A673 (cell line): ENCODE data around the gene ARAP2. TPM values are rescaled to one million over a fixed set of nuclear protein-coding genes. Genes with fewer than 3 reads are reported as not detected.

Experiments
- BruUV-seq: library from RNA; stranded (reverse); fragments of 400-500 nt; replicated peaks from 2 replicates; lab custom pipeline; 2021; lab: Mats Ljungman, UMichigan
- CTCF ChIA-PET: fragments of 300-600 bp; sonication (Branson Sonifier 250); formaldehyde crosslinking; loops from one replicate; lab custom pipeline; 2022; ENCODE audit warnings: antibody characterized with exemption; lab: Charles Lee
- POLR2A ChIA-PET: fragments of 300-600 bp; sonication (Branson Sonifier 250); formaldehyde crosslinking; loops from one replicate; lab custom pipeline; 2022; ENCODE audit warnings: antibody characterized with exemption; ENCODE audit not compliant: low non-redundant PET; lab: Charles Lee
- DNase-seq: peaks from one replicate; pipeline ENCODE4 v3.0.0-alpha.2; 2015; ENCODE audit warnings: low spot score
- H3K27ac ChIP-seq: fragments of 200-600 bp; sonication (generic); 2 replicates; pipeline ENCODE4 v1.5.1; 2016; ENCODE audit warnings: mixed run types, low read depth, mild to moderate bottlenecking, mixed read lengths, antibody characterized with exemption, low read length; ENCODE audit not compliant: poor library complexity, severe bottlenecking
- H3K27me3 ChIP-seq: fragments of 200-600 bp; sonication (generic); replicated peaks from 2 replicates; pipeline ENCODE4 v1.6.1; 2017; ENCODE audit warnings: mixed run types, low read depth, mild to moderate bottlenecking, mixed read lengths, antibody characterized with exemption, low read length; ENCODE audit not compliant: insufficient read depth, poor library complexity
- H3K36me3 ChIP-seq: fragments of 200-600 bp; sonication (generic); 2 replicates; pipeline ENCODE4 v1.6.1; 2016; ENCODE audit warnings: mixed run types, mild to moderate bottlenecking, mixed read lengths, antibody characterized with exemption, low read length; ENCODE audit not compliant: insufficient read depth, poor library complexity, severe bottlenecking
- H3K4me1 ChIP-seq: fragments of 200-600 bp; sonication (generic); 2 replicates; pipeline ENCODE4 v1.6.1; 2017; ENCODE audit warnings: mixed run types, mild to moderate bottlenecking, mixed read lengths, antibody characterized with exemption, low read length; ENCODE audit not compliant: insufficient read depth, poor library complexity, severe bottlenecking
- H3K4me3 ChIP-seq: fragments of 200-600 bp; sonication (generic); 2 replicates; pipeline ENCODE4 v1.5.1; 2016; ENCODE audit warnings: low read depth, mixed run types, mild to moderate bottlenecking, mixed read lengths, low read length; ENCODE audit not compliant: poor library complexity, severe bottlenecking
- H3K9me3 ChIP-seq: fragments of 200-600 bp; sonication (generic); 2 replicates; pipeline ENCODE4 v1.6.1; 2016; ENCODE audit warnings: mixed run types, low read depth, mild to moderate bottlenecking, mixed read lengths, antibody characterized with exemption, low read length; ENCODE audit not compliant: poor library complexity, severe bottlenecking
- EZH2 ChIP-seq: fragments of 200-600 bp; sonication (generic); IDR thresholded peaks from 2 replicates; pipeline ENCODE4 v1.6.1; 2017; ENCODE audit warnings: borderline replicate concordance, low read depth, mild to moderate bottlenecking, mixed read lengths, antibody characterized with exemption, low read length; ENCODE audit not compliant: poor library complexity, severe bottlenecking
- intact Hi-C: fragments of 100-400 bp; cut with micrococcal nuclease; formaldehyde crosslinking; loops from one replicate; pipeline ENCODE4 v1.10.0; 2022; ENCODE audit not compliant: unreplicated experiment
- total RNA-seq: library from RNA; stranded (reverse); gene quantifications from 2 replicates; pipeline ENCODE4 v1.2.3, GENCODE V29; 2021
- TF ChIP-seq, protein P1 (sequence below): fragments of 300-800, 200-600 bp; sonication (generic); conservative IDR thresholded peaks from 2 replicates; pipeline ENCODE4 v1.5.1; 2017; ENCODE audit warnings: low read depth, mild to moderate bottlenecking, antibody characterized with exemption, low read length, moderate library complexity, mixed read lengths

The ARAP2 gene
- total RNA-seq, 1 experiment from 2014 or later: 0.06 TPM

DNA sequence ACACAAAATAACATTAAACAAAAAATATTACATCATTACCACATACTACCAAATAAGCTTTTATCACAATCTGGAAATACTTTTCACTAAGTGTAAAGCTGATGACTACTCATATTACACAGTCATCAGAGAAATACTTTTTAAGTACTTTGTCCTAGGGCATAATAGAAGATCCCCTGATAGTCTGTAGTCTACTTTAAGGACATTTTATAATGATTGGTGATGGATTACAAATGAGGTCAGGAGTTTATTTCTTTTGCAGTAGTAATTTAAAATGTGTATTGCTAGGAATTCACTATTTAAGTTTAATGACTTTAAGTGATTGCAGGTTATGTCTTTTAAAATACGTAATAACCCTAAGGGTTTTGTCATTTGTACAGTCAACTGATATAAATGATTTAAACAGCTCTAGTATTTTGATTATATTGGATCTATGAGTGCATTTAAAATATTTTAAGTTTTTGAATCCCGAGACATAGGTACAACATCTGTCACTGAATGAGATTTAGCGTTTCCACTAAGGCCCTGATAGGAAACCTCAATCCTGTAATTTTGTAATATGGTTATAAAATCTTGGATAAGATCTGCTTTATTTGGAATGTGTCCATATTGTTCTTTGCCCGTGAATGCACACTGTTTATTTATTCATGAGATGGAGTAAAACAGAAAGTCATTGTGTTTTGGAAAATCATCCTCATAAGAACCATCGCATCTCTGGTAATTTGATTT, 189.5 kb downstream of the ARAP2 start:
- H3K4me1 ChIP-seq: no peaks in the 10 kb centered on the region
- DNase-seq: no peak
- no TSS peak for BruUV-seq
- no peaks in the 10 kb centered on the region for H3K27me3 ChIP-seq
- intact Hi-C loops: no loop called here
- no peak overlapping the region for H3K27ac ChIP-seq
- ChIA-PET POLR2A (no interaction called here), CTCF (no interaction called here)
- H3K4me3 ChIP-seq: no peak overlapping the region
- no peaks in the 10 kb centered on the region for H3K36me3 ChIP-seq
- no peaks in the 10 kb centered on the region for H3K9me3 ChIP-seq
- no peak for TF ChIP-seq EZH2
- TF ChIP-seq, protein P1, sequence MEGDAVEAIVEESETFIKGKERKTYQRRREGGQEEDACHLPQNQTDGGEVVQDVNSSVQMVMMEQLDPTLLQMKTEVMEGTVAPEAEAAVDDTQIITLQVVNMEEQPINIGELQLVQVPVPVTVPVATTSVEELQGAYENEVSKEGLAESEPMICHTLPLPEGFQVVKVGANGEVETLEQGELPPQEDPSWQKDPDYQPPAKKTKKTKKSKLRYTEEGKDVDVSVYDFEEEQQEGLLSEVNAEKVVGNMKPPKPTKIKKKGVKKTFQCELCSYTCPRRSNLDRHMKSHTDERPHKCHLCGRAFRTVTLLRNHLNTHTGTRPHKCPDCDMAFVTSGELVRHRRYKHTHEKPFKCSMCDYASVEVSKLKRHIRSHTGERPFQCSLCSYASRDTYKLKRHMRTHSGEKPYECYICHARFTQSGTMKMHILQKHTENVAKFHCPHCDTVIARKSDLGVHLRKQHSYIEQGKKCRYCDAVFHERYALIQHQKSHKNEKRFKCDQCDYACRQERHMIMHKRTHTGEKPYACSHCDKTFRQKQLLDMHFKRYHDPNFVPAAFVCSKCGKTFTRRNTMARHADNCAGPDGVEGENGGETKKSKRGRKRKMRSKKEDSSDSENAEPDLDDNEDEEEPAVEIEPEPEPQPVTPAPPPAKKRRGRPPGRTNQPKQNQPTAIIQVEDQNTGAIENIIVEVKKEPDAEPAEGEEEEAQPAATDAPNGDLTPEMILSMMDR: no peak

- no TSS peak for BruUV-seq
- DNase-seq: no peak
- TF ChIP-seq, protein P1: no peak
- Histone ChIP-seq H3K4me3 (no peak overlapping the region), H3K36me3 (no peaks in the 10 kb centered on the region), H3K27me3 (no peaks in the 10 kb centered on the region), H3K9me3 (no peaks in the 10 kb centered on the region), H3K27ac (no peak overlapping the region), H3K4me1 (no peaks in the 10 kb centered on the region)
- POLR2A ChIA-PET: no interaction called here
- intact Hi-C loops: no loop called here
- CTCF ChIA-PET: no interaction called here
Observed at GRCh38 chr4:36053930-36054329, 190.4 kb downstream of the ARAP2 start.

- no peak for DNase-seq
- H3K27me3 ChIP-seq: no peaks in the 10 kb centered on the region
- no TSS peak for BruUV-seq
- ChIA-PET POLR2A (no interaction called here), CTCF (no interaction called here)
- H3K4me3 ChIP-seq: no peak overlapping the region
- no peaks in the 10 kb centered on the region for H3K36me3 ChIP-seq
- H3K9me3 ChIP-seq: peaks cover under 1% of the 10 kb centered on the region
- H3K4me1 ChIP-seq: no peaks in the 10 kb centered on the region
- intact Hi-C loops: no loop called here
- TF ChIP-seq, protein P1: no peak
- TF ChIP-seq EZH2: no peak
- H3K27ac ChIP-seq: no peak overlapping the region
Observed at GRCh38 chr4:36051634-36052033, 192.7 kb downstream of the ARAP2 start.
